Left lung (tissue), 10 donors: ENCODE measurements around the gene C1orf50. TPM values are rescaled to one million over a fixed set of nuclear protein-coding genes. Genes with fewer than 3 reads are reported as not detected.

Experiments used
- ATAC-seq: fragments of 200-7000 bp; cut with Tn5 transposase; one replicate; pipeline ENCODE4 v1.9.1; 2020; ENCODE audit warnings: moderate library complexity
- DNase-seq, 4 donors: peaks; one replicate each; pipeline ENCODE4 v3.0.0-alpha.2; 2013 to 2020
- H3K27ac ChIP-seq, 2 donors: fragments of 200-600 bp; sonication (generic) in 1 of 2; one replicate each; pipeline versions ENCODE4 v1.5.0 to v1.8.0; 2020 to 2021
- H3K27me3 ChIP-seq, 2 donors: fragments of 200-600 bp; sonication (generic) in 1 of 2; one replicate each; pipeline versions ENCODE4 v1.5.0 to v1.8.0; 2020 to 2021
- H3K36me3 ChIP-seq, 2 donors: fragments of 200-600 bp; sonication (generic) in 1 of 2; one replicate each; pipeline versions ENCODE4 v1.5.0 to v1.8.0; 2020 to 2021
- H3K4me1 ChIP-seq, 2 donors: fragments of 200-600 bp; one replicate each; pipeline ENCODE4 v1.8.0; 2021
- H3K4me3 ChIP-seq, 2 donors: fragments of 200-600 bp; sonication (generic) in 1 of 2; one replicate each; pipeline versions ENCODE4 v1.5.0 to v1.8.0; 2020 to 2021; ENCODE audit warnings: mild to moderate bottlenecking in 1 of 2
- H3K9me3 ChIP-seq, 2 donors: fragments of 200-600 bp; sonication (generic) in 1 of 2; one replicate each; pipeline versions ENCODE4 v1.5.0 to v1.8.0; 2020 to 2021
- intact Hi-C, 2 donors: fragments of 100-400 bp; cut with DNase I; formaldehyde crosslinking; loops; one replicate each; pipeline versions ENCODE4 v1.11.2 to v1.14.2; 2022
- polyA plus RNA-seq, 6 donors: library from polyadenylated mRNA; unstranded; fragments of 120-200 nt; gene quantifications; one replicate each; pipeline ENCODE4 v1.2.1, GENCODE V29; 2013; ENCODE audit not compliant: insufficient read length in 6 of 6
- total RNA-seq, 2 donors: library from RNA; stranded (reverse); fragmentation: NEBNext Ultra II Directional; extraction: Animal tissue kit (Norgen Biotek cat#: 25700); gene quantifications; one replicate each; pipeline ENCODE4 v1.2.1, GENCODE V29; 2021
- TF ChIP-seq, protein P1 (sequence below), 2 donors: fragments of 200-600 bp; sonication (generic) in 1 of 2; IDR thresholded peaks; one replicate each; pipeline versions ENCODE4 v1.5.0 to v1.8.0; 2021; ENCODE audit warnings: antibody characterized with exemption in 2 of 2
- donor health status: DM: no; HTN: yes; CAD: no.
- donor health status: DM: no; HTN: no; CAD: no.

The C1orf50 gene
- total and polyA plus RNA-seq, 8 donors: 4.3 to 15.0 (median 11.9) TPM

DNA sequence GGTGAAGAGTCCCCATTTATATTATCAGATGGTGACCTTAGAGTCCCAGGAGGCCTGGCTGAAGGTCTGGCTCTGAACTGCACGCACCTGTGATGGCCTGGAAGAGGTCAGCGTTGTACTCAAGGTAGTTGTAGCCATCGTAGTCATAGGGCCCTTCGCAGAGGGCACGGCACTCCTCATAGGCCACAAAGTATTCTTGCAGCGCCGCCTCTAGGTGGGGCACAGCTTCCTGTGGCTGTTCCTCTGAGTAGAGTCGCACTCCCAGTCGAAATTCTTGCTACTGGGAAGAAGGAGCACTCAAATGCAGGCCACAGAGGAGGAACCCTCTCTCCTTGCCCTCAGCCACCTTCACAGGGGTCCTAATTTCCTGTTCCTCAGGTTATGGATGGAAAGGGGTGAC, 7.9 kb upstream of the C1orf50 start:
- ATAC-seq (no peak), DNase-seq (no peak)
- Histone ChIP-seq H3K27me3 (no peaks in the 10 kb centered on the region), H3K36me3 (peaks cover 4 to 80% of the 10 kb centered on the region in 2 donors), H3K4me1 (peaks cover 0 to 8% of the 10 kb centered on the region in 2 donors), H3K27ac (no peak overlapping the region), H3K9me3 (no peaks in the 10 kb centered on the region), H3K4me3 (no peak overlapping the region)
- intact Hi-C loops: no loop called here
- TF ChIP-seq, protein P1, sequence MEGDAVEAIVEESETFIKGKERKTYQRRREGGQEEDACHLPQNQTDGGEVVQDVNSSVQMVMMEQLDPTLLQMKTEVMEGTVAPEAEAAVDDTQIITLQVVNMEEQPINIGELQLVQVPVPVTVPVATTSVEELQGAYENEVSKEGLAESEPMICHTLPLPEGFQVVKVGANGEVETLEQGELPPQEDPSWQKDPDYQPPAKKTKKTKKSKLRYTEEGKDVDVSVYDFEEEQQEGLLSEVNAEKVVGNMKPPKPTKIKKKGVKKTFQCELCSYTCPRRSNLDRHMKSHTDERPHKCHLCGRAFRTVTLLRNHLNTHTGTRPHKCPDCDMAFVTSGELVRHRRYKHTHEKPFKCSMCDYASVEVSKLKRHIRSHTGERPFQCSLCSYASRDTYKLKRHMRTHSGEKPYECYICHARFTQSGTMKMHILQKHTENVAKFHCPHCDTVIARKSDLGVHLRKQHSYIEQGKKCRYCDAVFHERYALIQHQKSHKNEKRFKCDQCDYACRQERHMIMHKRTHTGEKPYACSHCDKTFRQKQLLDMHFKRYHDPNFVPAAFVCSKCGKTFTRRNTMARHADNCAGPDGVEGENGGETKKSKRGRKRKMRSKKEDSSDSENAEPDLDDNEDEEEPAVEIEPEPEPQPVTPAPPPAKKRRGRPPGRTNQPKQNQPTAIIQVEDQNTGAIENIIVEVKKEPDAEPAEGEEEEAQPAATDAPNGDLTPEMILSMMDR (IDR thresholded peaks at IDR 0.05): no peak

DNA sequence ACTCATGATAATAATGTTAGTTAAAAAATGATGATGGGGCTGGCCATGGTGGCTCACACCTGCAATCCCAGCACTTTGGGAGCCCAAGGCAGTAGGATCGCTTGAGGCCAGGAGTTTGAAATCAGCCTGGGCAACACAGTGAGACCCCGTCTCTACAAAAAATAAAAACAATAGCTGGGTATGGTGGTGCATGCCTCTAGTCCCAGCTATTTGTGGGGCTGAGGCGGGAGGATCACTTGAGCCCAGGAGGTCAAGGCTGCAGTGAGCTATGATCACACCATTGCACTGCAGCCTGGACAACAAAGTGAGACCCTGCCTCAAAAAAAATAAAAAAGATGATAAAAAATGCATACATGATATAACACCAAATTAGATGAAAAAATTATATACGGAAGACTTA, 5.5 kb upstream of the C1orf50 start:
- intact Hi-C loops: no loop called here

GRCh38 chr1:42762269-42762668, 4.8 kb upstream of the C1orf50 start:
- Histone ChIP-seq H3K27ac (no peak overlapping the region), H3K4me3 (no peak overlapping the region), H3K9me3 (no peaks in the 10 kb centered on the region), H3K27me3 (no peaks in the 10 kb centered on the region), H3K36me3 (peaks cover 4 to 52% of the 10 kb centered on the region in 2 donors), H3K4me1 (peaks cover 9 to 30% of the 10 kb centered on the region in 2 donors)
- no peak for ATAC-seq
- TF ChIP-seq, protein P1 (IDR thresholded peaks at IDR 0.05): no peak
- intact Hi-C loops: no loop called here
- DNase-seq: no peak

More for the DNA sequence above, 5.5 kb upstream of the C1orf50 start:
- H3K9me3 ChIP-seq: no peaks in the 10 kb centered on the region
- H3K36me3 ChIP-seq: peaks cover 4 to 56% of the 10 kb centered on the region in 2 donors
- no peak overlapping the region for H3K27ac ChIP-seq
- peaks cover 9 to 30% of the 10 kb centered on the region in 2 donors for H3K4me1 ChIP-seq
- no peak overlapping the region for H3K4me3 ChIP-seq
- no peak for ATAC-seq
- TF ChIP-seq, protein P1 (IDR thresholded peaks at IDR 0.05): no peak
- no peak for DNase-seq
- no peaks in the 10 kb centered on the region for H3K27me3 ChIP-seq

GRCh38 chr1:42765269-42765668, 1.8 kb upstream of the C1orf50 start:
- peak overlapping the region in 1 of 2 donors; percentile 90 for H3K27ac ChIP-seq
- TF ChIP-seq, protein P1 (IDR thresholded peaks at IDR 0.05): no peak
- intact Hi-C loops: no loop called here
- H3K36me3 ChIP-seq: peaks cover 0 to 22% of the 10 kb centered on the region in 2 donors
- H3K4me1 ChIP-seq: peaks cover 13 to 50% of the 10 kb centered on the region in 2 donors
- H3K4me3 ChIP-seq: peak overlapping the region; percentile 92 to 99
- no peak for ATAC-seq
- H3K27me3 ChIP-seq: no peaks in the 10 kb centered on the region
- no peaks in the 10 kb centered on the region for H3K9me3 ChIP-seq
- DNase-seq: peak in 1 of 4 donors; percentile 13

- peak in 2 of 4 donors; percentile 62 to 80 for DNase-seq
- Histone ChIP-seq H3K36me3 (peaks cover 0 to 16% of the 10 kb centered on the region in 2 donors), H3K27me3 (no peaks in the 10 kb centered on the region), H3K4me1 (peaks cover 13 to 50% of the 10 kb centered on the region in 2 donors), H3K27ac (peak overlapping the region; percentile 90 to 92), H3K4me3 (peak overlapping the region; percentile 92 to 99), H3K9me3 (no peaks in the 10 kb centered on the region)
- intact Hi-C loops: no loop called here
- TF ChIP-seq, protein P1 (IDR thresholded peaks at IDR 0.05): peak; percentile 27 to 43
- peak; percentile 20 for ATAC-seq
Measured at GRCh38 chr1:42765832-42766740, 963 bp upstream of the C1orf50 start.
